Measurements from ENCODE around the gene P2RX2.

GRCh38 chr12:132569856-132570480 lies 48.6 kb upstream of the P2RX2 start:
- TF ChIP-seq CTCF (IDR thresholded peaks at IDR 0.05): no peak
- TF ChIP-seq POLR2A (IDR thresholded peaks at IDR 0.05): no peak
